K562 (cell line): ENCODE measurements around the gene PPFIBP2. TPM values are rescaled to one million over a fixed set of nuclear protein-coding genes. Genes with fewer than 3 reads are reported as not detected.

ENCODE experiments used
- ATAC-seq: fragments of 200-7000 bp; cut with Tn5 transposase; 3 replicates; pipeline ENCODE4 v1.9.1; 2020; ENCODE audit warnings: moderate library complexity
- BruUV-seq: library from RNA; stranded (reverse); fragments of 400-500 nt; replicated peaks from 2 replicates; lab custom pipeline; 2021; lab: Mats Ljungman, UMichigan
- CTCF ChIA-PET: fragments of 300-600 bp; formaldehyde crosslinking; extraction: SDS; loops from one replicate; lab custom pipeline; 2021; ENCODE audit warnings: low intra/inter-chr PET ratio; lab: Yijun Ruan, JAX
- POLR2A ChIA-PET: fragments of 300-600, 350-650 bp; sonication (Branson Sonifier 250); formaldehyde crosslinking; extraction: SDS; loops from one replicate; lab custom pipeline; 2021; ENCODE audit warnings: antibody characterized with exemption, inconsistent platforms; lab: Yijun Ruan, JAX
- DNase-seq, 4 experiments: peaks; one replicate each; pipeline versions ENCODE4 v3.0.0 to v3.0.0-alpha.2; 2011 to 2018; ENCODE audit warnings: low spot score in 3 of 4, mixed read lengths in 3 of 4; ENCODE audit errors: extremely low read depth in 1 of 4
- FAIRE-seq: peaks from 2 replicates; lab custom pipeline; 2011; peaks lifted over from hg19 to GRCh38; lab: Jason Lieb, UNC
- H2AFZ ChIP-seq: 2 replicates; pipeline ENCODE4 v1.6.0; 2011; ENCODE audit warnings: low read depth, low read length, control low read depth, inconsistent platforms
- H3K27ac ChIP-seq: fragments of 200-600 bp; 3 replicates; pipeline ENCODE4 v1.8.0; 2011; ENCODE audit warnings: low read depth, mild to moderate bottlenecking, control low read depth, inconsistent platforms, low read length, moderate library complexity, mixed read lengths; ENCODE audit errors: extremely low read depth
- H3K27me3 ChIP-seq, 2 experiments: fragments of 300-600 bp in 1 of 2; 2 replicates in 1 of 2; 3 replicates in 1 of 2; pipeline versions ENCODE4 v1.6.0 to v1.8.0; 2011; ENCODE audit warnings: inconsistent platforms in 2 of 2, low read length in 2 of 2, mild to moderate bottlenecking in 1 of 2, mixed read lengths in 1 of 2, moderate library complexity in 1 of 2; ENCODE audit not compliant: control insufficient read depth in 2 of 2, insufficient read depth in 2 of 2
- H3K36me3 ChIP-seq: fragments of 300-600 bp; 3 replicates; pipeline ENCODE4 v1.8.0; 2011; ENCODE audit warnings: mild to moderate bottlenecking, low read length, inconsistent platforms; ENCODE audit not compliant: control insufficient read depth, insufficient read depth
- H3K4me1 ChIP-seq, 2 experiments: fragments of 200-600 bp in 1 of 2; replicated peaks in 1 of 2; 2 replicates in 1 of 2; 3 replicates in 1 of 2; pipeline versions ENCODE4 v1.5.1 to v1.8.0; 2011; ENCODE audit warnings: inconsistent platforms in 2 of 2, low read length in 2 of 2, mild to moderate bottlenecking in 1 of 2, mixed read lengths in 1 of 2, moderate library complexity in 1 of 2; ENCODE audit not compliant: control insufficient read depth in 2 of 2, insufficient read depth in 2 of 2
- H3K4me2 ChIP-seq: 2 replicates; pipeline ENCODE4 v1.6.1; 2011; ENCODE audit warnings: low read length, control low read depth, inconsistent platforms, mixed read lengths; ENCODE audit not compliant: insufficient read depth
- H3K4me3 ChIP-seq: fragments of 200-600 bp; sonication (generic), shearing (Covaris generic); 2 replicates; pipeline ENCODE4 v1.5.1; 2016; ENCODE audit warnings: control low read depth, inconsistent platforms
- H3K79me2 ChIP-seq: fragments of 200-600 bp; 3 replicates; pipeline ENCODE4 v1.8.0; 2011; ENCODE audit warnings: low read length, inconsistent platforms; ENCODE audit not compliant: control insufficient read depth, insufficient read depth
- H3K9ac ChIP-seq, 2 experiments: 2 replicates each; pipeline versions ENCODE4 v1.6.0 to v1.6.1; 2011; ENCODE audit warnings: low read depth in 2 of 2, low read length in 2 of 2, control low read depth in 1 of 2, inconsistent platforms in 1 of 2, mild to moderate bottlenecking in 1 of 2, mixed read lengths in 1 of 2; ENCODE audit not compliant: insufficient read depth in 1 of 2
- H3K9me1 ChIP-seq: one replicate; pipeline ENCODE4 v1.6.0; 2011; ENCODE audit warnings: inconsistent platforms, mild to moderate bottlenecking, low read length, moderate library complexity; ENCODE audit not compliant: control insufficient read depth, insufficient read depth
- H3K9me3 ChIP-seq: replicated peaks from 2 replicates; pipeline ENCODE4 v1.5.1; 2011; ENCODE audit warnings: low read depth, low read length, inconsistent platforms; ENCODE audit not compliant: control insufficient read depth, insufficient read depth
- H4K20me1 ChIP-seq: replicated peaks from 2 replicates; pipeline ENCODE4 v1.6.1; 2011; ENCODE audit warnings: low read length, inconsistent platforms, mixed read lengths; ENCODE audit not compliant: control insufficient read depth, insufficient read depth
- CEBPB ChIP-seq: fragments of 450-650 bp; IDR thresholded peaks from 2 replicates; pipeline ENCODE4 v1.6.1; 2016; ENCODE audit warnings: missing genetic modification characterization, missing compliant biosample characterization
- ESRRA ChIP-seq: fragments of 450-650 bp; IDR thresholded peaks from 2 replicates; pipeline ENCODE4 v1.6.1; 2014; ENCODE audit warnings: low read depth, mild to moderate bottlenecking, moderate library complexity, borderline replicate concordance
- ETV1 ChIP-seq: fragments of 450-650 bp; conservative IDR thresholded peaks from 2 replicates; pipeline ENCODE4 v1.6.1; 2016; ENCODE audit warnings: missing genetic modification characterization, control low read depth, low read depth, missing compliant biosample characterization
- GTF2F1 ChIP-seq: IDR thresholded peaks from 2 replicates; pipeline ENCODE4 v1.6.1; 2011; ENCODE audit warnings: low read depth, low read length, improper control_type of control experiment
- HNRNPH1 ChIP-seq: fragments of 200-400 bp; formaldehyde crosslinking; optimal IDR thresholded peaks from 2 replicates; pipeline ENCODE3; 2017; ENCODE audit warnings: low read depth, mild to moderate bottlenecking, low read length, moderate library complexity
- JUND ChIP-seq, 2 experiments: IDR thresholded peaks; 2 replicates in 1 of 2; 3 replicates in 1 of 2; pipeline ENCODE4 v1.6.1; 2011; ENCODE audit warnings: borderline replicate concordance in 2 of 2, low read depth in 2 of 2, low read length in 2 of 2, improper control_type of control experiment in 1 of 2, missing biosample characterization in 1 of 2, missing genetic modification characterization in 1 of 2, missing genetic modification reagents in 1 of 2
- KAT7 ChIP-seq: sonication (generic); formaldehyde crosslinking; IDR thresholded peaks from 2 replicates; pipeline ENCODE4 v1.8.0; 2022; ENCODE audit warnings: missing genetic modification reagents, mild to moderate bottlenecking, borderline replicate concordance
- KDM1A ChIP-seq, 2 experiments: fragments of 450-650 bp; IDR thresholded peaks; 2 replicates each; pipeline ENCODE4 v1.6.1; 2016; ENCODE audit warnings: mild to moderate bottlenecking in 2 of 2
- PHTF2 ChIP-seq: fragments of 250-450 bp; sonication (Bioruptor Pico); IDR thresholded peaks from 2 replicates; pipeline ENCODE4 v1.5.0; 2021; ENCODE audit warnings: mild to moderate bottlenecking
- RBBP5 ChIP-seq: fragments of 200-600 bp; sonication (generic); IDR thresholded peaks from 2 replicates; pipeline ENCODE4 v1.6.1; 2012; ENCODE audit warnings: borderline replicate concordance, mild to moderate bottlenecking, low read length, control low read depth, inconsistent platforms; ENCODE audit not compliant: insufficient read depth, poor library complexity, severe bottlenecking
- RBM14 ChIP-seq: fragments of 200-400 bp; formaldehyde crosslinking; IDR thresholded peaks from 2 replicates; pipeline ENCODE4 v1.6.1; 2018; ENCODE audit warnings: low read depth, mild to moderate bottlenecking, low read length, moderate library complexity, borderline replicate concordance; ENCODE audit not compliant: insufficient read depth
- SP2 ChIP-seq: IDR thresholded peaks from 2 replicates; pipeline ENCODE4 v1.6.1; 2011; ENCODE audit warnings: mild to moderate bottlenecking, low read depth, low read length, moderate library complexity; ENCODE audit not compliant: poor library complexity, severe bottlenecking; ENCODE audit errors: extremely low read depth
- SPI1 ChIP-seq: IDR thresholded peaks from 2 replicates; pipeline ENCODE4 v1.6.1; 2011; ENCODE audit warnings: low read depth, low read length, control low read depth, borderline replicate concordance
- SRSF7 ChIP-seq: fragments of 200-400 bp; formaldehyde crosslinking; optimal IDR thresholded peaks from 2 replicates; pipeline ENCODE3; 2017; ENCODE audit warnings: mild to moderate bottlenecking, low read depth, low read length
- ZNF444 ChIP-seq: fragments of 250-450 bp; sonication (Bioruptor Pico); IDR thresholded peaks from 2 replicates; pipeline ENCODE4 v1.4.0; 2020; ENCODE audit warnings: mild to moderate bottlenecking, moderate library complexity
- ZNF445 ChIP-seq: fragments of 250-450 bp; sonication (Bioruptor Pico); IDR thresholded peaks from 2 replicates; pipeline ENCODE4 v1.4.0; 2020; ENCODE audit warnings: low read depth, mild to moderate bottlenecking, moderate library complexity
- WGBS: fragments of 100-300 bp; shearing (Covaris generic); methylation state at CpG from one replicate; pipeline ENCODE4 v1.1.6; 2016; ENCODE audit warnings: low coverage, mixed read lengths; ENCODE audit not compliant: insufficient coverage; ENCODE audit errors: missing lambda C conversion rate; 5-methylcytosine and 5-hydroxymethylcytosine counted together
- in situ Hi-C: fragments of 300-500 bp; cut with MboI; formaldehyde crosslinking; loops from 4 replicates; pipeline ENCODE4 v1.15.0; 2018; ENCODE audit warnings: inconsistent platforms, mixed read lengths
- intact Hi-C: fragments of 100-400 bp; cut with micrococcal nuclease; formaldehyde crosslinking; loops from 2 replicates; pipeline ENCODE4 v1.14.2; 2022
- polyA plus RNA-seq, 8 experiments: library from polyadenylated mRNA; depleted of rRNA in 4 of 8; stranded (reverse) in 5 of 8; unstranded in 3 of 8; fragments of >200 nt; fragmentation: Nextera tagmentation in 2 of 8; fragmentation: Illumina TruSeq in 1 of 8; extraction: Ambion mirVana in 2 of 8; extraction: Trizol in 1 of 8; gene quantifications; 2 replicates each; pipeline versions ENCODE4 v1.2.1 to v1.2.3, GENCODE V29; 2011 to 2014; ENCODE audit warnings: inconsistent platforms in 1 of 8, missing spikeins in 1 of 8
- total RNA-seq, 7 experiments: library from RNA; depleted of rRNA in 6 of 7; stranded (reverse); fragments of >200 nt in 6 of 7; fragmentation: Illumina TruSeq in 2 of 7; extraction: Trizol in 2 of 7; gene quantifications; 2 replicates each; pipeline versions ENCODE4 v1.2.1 to v1.2.3, GENCODE V29; 2011 to 2021; ENCODE audit warnings: low replicate concordance in 1 of 7
- TF ChIP-seq, protein P1 (sequence below): fragments of 450-650 bp; IDR thresholded peaks from 2 replicates; pipeline ENCODE4 v1.6.1; 2014; ENCODE audit warnings: low read depth, mild to moderate bottlenecking, moderate library complexity, borderline replicate concordance
- TF ChIP-seq, protein P2 (sequence below): sonication (generic); formaldehyde crosslinking; IDR thresholded peaks from 2 replicates; pipeline ENCODE4 v1.8.1; 2023; ENCODE audit warnings: mild to moderate bottlenecking, missing genetic modification reagents

PPFIBP2 gene
- total and polyA plus RNA-seq, 9 of the 15 experiments (the other 6 are each of a cell fraction or from before 2014, with no cell fraction given): 0.18 to 3.4 (median 1.2) TPM

DNA sequence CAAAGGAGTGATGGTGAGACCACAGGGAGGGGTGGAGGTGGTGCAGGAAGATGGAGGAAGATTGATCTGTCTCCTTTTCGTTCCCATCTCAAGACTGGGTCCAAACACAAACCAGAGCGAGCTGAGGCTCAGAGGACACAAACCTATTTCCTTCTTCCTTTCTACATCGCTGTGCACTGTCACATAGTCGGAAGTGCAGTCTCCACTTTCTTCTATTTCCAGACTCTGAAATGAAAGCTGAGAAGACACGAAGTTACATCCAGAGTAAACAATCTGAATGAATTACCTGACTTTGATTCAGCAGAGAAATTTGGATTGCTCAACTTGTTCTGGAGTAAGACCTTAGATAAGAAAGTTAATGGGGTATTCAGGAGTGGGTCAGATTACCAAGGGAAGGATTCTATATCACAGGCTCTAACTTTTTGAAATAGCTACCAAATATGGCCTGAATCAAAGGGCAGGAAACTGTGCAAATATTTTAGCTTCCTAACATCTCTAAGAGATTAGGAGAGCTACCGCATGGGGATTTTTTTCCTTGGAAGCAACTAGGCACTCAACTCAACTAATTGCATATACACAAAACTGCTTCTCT, 178.1 kb downstream of the PPFIBP2 start:
- in situ Hi-C loops (no loop called here), intact Hi-C loops (loop anchor here (10.0 kb wide), 1 partner anchor 597 kb away; no protein-coding TSS in a partner anchor)
- no peak overlapping the region for H3K4me3 ChIP-seq
- H3K9me1 ChIP-seq: no peaks in the 10 kb centered on the region
- no peak overlapping the region for H3K4me2 ChIP-seq
- ChIA-PET CTCF (no interaction called here), POLR2A (interaction anchor here (0.5 kb wide), 1 partner anchor 572 kb away, joined by 3 read pairs; no protein-coding TSS in a partner anchor)
- H3K79me2 ChIP-seq: no peaks in the 10 kb centered on the region
- H3K4me1 ChIP-seq: no peaks in the 10 kb centered on the region
- FAIRE-seq (no peak), DNase-seq (no peak), ATAC-seq (no peak)
- under 1% methylated on average over 6 of the region's 6 CpGs for WGBS
- H2AFZ ChIP-seq: no peak overlapping the region
- no peak overlapping the region for H3K9ac ChIP-seq
- peaks cover 7% of the 10 kb centered on the region; the same call in 1 of the 2 replicates for H4K20me1 ChIP-seq
- no peaks in the 10 kb centered on the region for H3K36me3 ChIP-seq
- BruUV-seq: no TSS peak
- no peaks in the 10 kb centered on the region for H3K9me3 ChIP-seq
- H3K27me3 ChIP-seq: peaks cover 0 to 4% of the 10 kb centered on the region in 2 experiments; a peak in 2 of 5 replicates
- H3K27ac ChIP-seq: no peak overlapping the region
- no peak for TF ChIP-seq KAT7
- TF ChIP-seq JUND (IDR thresholded peaks at IDR 0.05; ENCODE audit: borderline replicate concordance, low read depth, low read length): no peak
- TF ChIP-seq JUND (tag; IDR thresholded peaks at IDR 0.05; ENCODE audit: borderline replicate concordance, low read depth, low read length): no peak
- TF ChIP-seq SP2: no peak
- no peak for TF ChIP-seq ZNF444 (CRISPR knock-in tag)
- TF ChIP-seq SRSF7: no peak
- no peak for TF ChIP-seq CEBPB
- TF ChIP-seq, protein P1, sequence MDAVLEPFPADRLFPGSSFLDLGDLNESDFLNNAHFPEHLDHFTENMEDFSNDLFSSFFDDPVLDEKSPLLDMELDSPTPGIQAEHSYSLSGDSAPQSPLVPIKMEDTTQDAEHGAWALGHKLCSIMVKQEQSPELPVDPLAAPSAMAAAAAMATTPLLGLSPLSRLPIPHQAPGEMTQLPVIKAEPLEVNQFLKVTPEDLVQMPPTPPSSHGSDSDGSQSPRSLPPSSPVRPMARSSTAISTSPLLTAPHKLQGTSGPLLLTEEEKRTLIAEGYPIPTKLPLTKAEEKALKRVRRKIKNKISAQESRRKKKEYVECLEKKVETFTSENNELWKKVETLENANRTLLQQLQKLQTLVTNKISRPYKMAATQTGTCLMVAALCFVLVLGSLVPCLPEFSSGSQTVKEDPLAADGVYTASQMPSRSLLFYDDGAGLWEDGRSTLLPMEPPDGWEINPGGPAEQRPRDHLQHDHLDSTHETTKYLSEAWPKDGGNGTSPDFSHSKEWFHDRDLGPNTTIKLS: no peak
- TF ChIP-seq RBBP5: no peak
- TF ChIP-seq ESRRA: no peak
- TF ChIP-seq, protein P2, sequence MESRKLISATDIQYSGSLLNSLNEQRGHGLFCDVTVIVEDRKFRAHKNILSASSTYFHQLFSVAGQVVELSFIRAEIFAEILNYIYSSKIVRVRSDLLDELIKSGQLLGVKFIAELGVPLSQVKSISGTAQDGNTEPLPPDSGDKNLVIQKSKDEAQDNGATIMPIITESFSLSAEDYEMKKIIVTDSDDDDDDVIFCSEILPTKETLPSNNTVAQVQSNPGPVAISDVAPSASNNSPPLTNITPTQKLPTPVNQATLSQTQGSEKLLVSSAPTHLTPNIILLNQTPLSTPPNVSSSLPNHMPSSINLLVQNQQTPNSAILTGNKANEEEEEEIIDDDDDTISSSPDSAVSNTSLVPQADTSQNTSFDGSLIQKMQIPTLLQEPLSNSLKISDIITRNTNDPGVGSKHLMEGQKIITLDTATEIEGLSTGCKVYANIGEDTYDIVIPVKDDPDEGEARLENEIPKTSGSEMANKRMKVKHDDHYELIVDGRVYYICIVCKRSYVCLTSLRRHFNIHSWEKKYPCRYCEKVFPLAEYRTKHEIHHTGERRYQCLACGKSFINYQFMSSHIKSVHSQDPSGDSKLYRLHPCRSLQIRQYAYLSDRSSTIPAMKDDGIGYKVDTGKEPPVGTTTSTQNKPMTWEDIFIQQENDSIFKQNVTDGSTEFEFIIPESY: no peak
- no peak for TF ChIP-seq ETV1 (tag)
- TF ChIP-seq ZNF445 (CRISPR knock-in tag): no peak
- no peak for TF ChIP-seq KDM1A (IDR thresholded peaks at IDR 0.05)
- no peak for TF ChIP-seq RBM14
- no peak for TF ChIP-seq HNRNPH1
- no peak for TF ChIP-seq GTF2F1
- no peak for TF ChIP-seq SPI1
- no peak for TF ChIP-seq PHTF2 (CRISPR knock-in tag)
